Heart left ventricle (tissue), 16 donors: ENCODE results near the gene KCNQ2. TPM values are rescaled to one million over a fixed set of nuclear protein-coding genes. Genes with fewer than 3 reads are reported as not detected.

Source experiments
- ATAC-seq, 4 donors: fragments of 200-7000 bp; cut with Tn5 transposase; one replicate each; pipeline ENCODE4 v1.9.1; 2020 to 2022; ENCODE audit warnings: moderate library complexity in 4 of 4, mild to moderate bottlenecking in 3 of 4, moderate number of reproducible peaks in 1 of 4
- DNase-seq, 5 donors: peaks; one replicate each; pipeline ENCODE4 v3.0.0-alpha.2; 2020
- H3K27ac ChIP-seq, 12 donors: fragments of 200-600 bp; sonication (generic) in 4 of 12; one replicate each; pipeline versions ENCODE4 v1.5.0 to v1.8.0; 2016 to 2022; ENCODE audit warnings: mild to moderate bottlenecking in 2 of 12
- H3K27me3 ChIP-seq, 9 donors: fragments of 200-600 bp; sonication (generic) in 2 of 9; one replicate each; pipeline versions ENCODE4 v1.5.1 to v1.8.0; 2016 to 2022; ENCODE audit warnings: mild to moderate bottlenecking in 3 of 9
- H3K36me3 ChIP-seq, 9 donors: fragments of 200-600 bp; sonication (generic) in 2 of 9; one replicate each; pipeline versions ENCODE4 v1.5.0 to v1.8.0; 2018 to 2022; ENCODE audit warnings: mild to moderate bottlenecking in 2 of 9
- H3K4me1 ChIP-seq, 12 donors: fragments of 200-600 bp; sonication (generic) in 4 of 12; one replicate each; pipeline versions ENCODE4 v1.5.0 to v1.8.0; 2016 to 2022; ENCODE audit warnings: mild to moderate bottlenecking in 3 of 12
- H3K4me3 ChIP-seq, 12 donors: fragments of 200-600 bp; sonication (generic) in 4 of 12; one replicate each; pipeline versions ENCODE4 v1.5.0 to v1.8.0; 2017 to 2022; ENCODE audit warnings: mild to moderate bottlenecking in 9 of 12, moderate library complexity in 4 of 12
- H3K9me3 ChIP-seq, 12 donors: fragments of 200-600 bp; sonication (generic) in 4 of 12; one replicate each; pipeline versions ENCODE4 v1.5.0 to v1.8.0; 2016 to 2022; ENCODE audit warnings: mild to moderate bottlenecking in 1 of 12
- POLR2A ChIP-seq, 2 donors: fragments of 450-650 bp; IDR thresholded peaks; one replicate each; pipeline ENCODE4 v1.6.1; 2017; ENCODE audit warnings: antibody characterized with exemption in 2 of 2, mild to moderate bottlenecking in 2 of 2, moderate library complexity in 2 of 2
- WGBS, 4 donors: extraction: QIAGEN DNeasy Blood & Tissue Kit in 2 of 4; methylation state at CpG; one replicate each; pipeline versions ENCODE4 v1.1.5 to v1.1.7; 2013 to 2018; 5-methylcytosine and 5-hydroxymethylcytosine counted together
- intact Hi-C, 10 donors: fragments of 100-400 bp; cut with DNase I; formaldehyde crosslinking; loops; one replicate each; pipeline versions ENCODE4 v1.11.1 to v1.14.2; 2022
- polyA plus RNA-seq, 2 donors: library from polyadenylated mRNA; stranded (reverse); fragments of 200-250 nt; gene quantifications; one replicate each; pipeline ENCODE4 v1.2.3, GENCODE V29; 2013
- total RNA-seq, 9 donors: library from RNA; depleted of rRNA in 2 of 9; stranded (reverse); fragments of >200 nt in 2 of 9; fragmentation: NEBNext Ultra II Directional in 3 of 9; extraction: Animal tissue kit (Norgen Biotek cat#: 25700) in 3 of 9; gene quantifications; one replicate each; pipeline versions ENCODE4 v1.1.0 to v1.2.4, GENCODE V29; 2016 to 2023
- TF ChIP-seq, protein P1 (sequence below), 12 donors: fragments of 200-600 bp; sonication (generic) in 4 of 12; IDR thresholded peaks; one replicate each; pipeline versions ENCODE4 v1.5.0 to v1.8.0; 2018 to 2022; ENCODE audit warnings: antibody characterized with exemption in 12 of 12, mild to moderate bottlenecking in 5 of 12
- donor health status: ischemic (EF 13 %, LVEDD 7.1; RV severe dilation, severe dysfunction).
- donor health status: healthy with polysubstance abuse.
- donor health status: DM: no; HTN: yes; CAD: no.
- donor health status: DM: no; HTN: no; CAD: no.
- donor health status: ischemic (EF 25% LVEDD 6.9; RV normal size, moderate dysfunction).
- donor health status: ischemic (EF 25% LVEDD 5.7; RV mildly dilated, moderate dysfunction).
- donor health status: healthy.
- donor health status: DM: yes; HTN: yes; CAD: no.
- donor health status: ischemic (EF 35%, LVEDD 5.7; RV mildly dilated, moderate dysfunction).
- donor health status: nonischemic (EF 11% LVEDD 7.7; RV severe dilation, severe dysfunction).
- donor health status: DM: yes; HTN: yes; CAD: no.
- donor health status: PGD.
- donor health status: ischemic (EF 29% LVEDD 5.4; RV normal size, mild dysfunction).
- donor health status: nonischemic (EF 23%, LVEDD 6.1; RV moderate dilation, normal function).

The KCNQ2 gene
- total and polyA plus RNA-seq, 11 donors, result 0.06 to 2.6 (median 0.65) TPM; not detected in 7

GRCh38 chr20:63406011-63406410 lies 66.4 kb downstream of the KCNQ2 start:
- WGBS, 4 donors, result 78 to 85% (median 81%) methylated on average over 8 to 23 of the region's 23 CpGs
- Histone ChIP-seq H3K4me1 (no peaks in the 10 kb centered on the region), H3K27me3 (peaks cover 0 to 10% (median 2%) of the 10 kb centered on the region in 9 donors), H3K9me3 (no peaks in the 10 kb centered on the region), H3K36me3 (no peaks in the 10 kb centered on the region), H3K27ac (no peak overlapping the region), H3K4me3 (no peak overlapping the region)
- ATAC-seq (no peak), DNase-seq (no peak)
- intact Hi-C loops, result no loop called here
- TF ChIP-seq, protein P1, sequence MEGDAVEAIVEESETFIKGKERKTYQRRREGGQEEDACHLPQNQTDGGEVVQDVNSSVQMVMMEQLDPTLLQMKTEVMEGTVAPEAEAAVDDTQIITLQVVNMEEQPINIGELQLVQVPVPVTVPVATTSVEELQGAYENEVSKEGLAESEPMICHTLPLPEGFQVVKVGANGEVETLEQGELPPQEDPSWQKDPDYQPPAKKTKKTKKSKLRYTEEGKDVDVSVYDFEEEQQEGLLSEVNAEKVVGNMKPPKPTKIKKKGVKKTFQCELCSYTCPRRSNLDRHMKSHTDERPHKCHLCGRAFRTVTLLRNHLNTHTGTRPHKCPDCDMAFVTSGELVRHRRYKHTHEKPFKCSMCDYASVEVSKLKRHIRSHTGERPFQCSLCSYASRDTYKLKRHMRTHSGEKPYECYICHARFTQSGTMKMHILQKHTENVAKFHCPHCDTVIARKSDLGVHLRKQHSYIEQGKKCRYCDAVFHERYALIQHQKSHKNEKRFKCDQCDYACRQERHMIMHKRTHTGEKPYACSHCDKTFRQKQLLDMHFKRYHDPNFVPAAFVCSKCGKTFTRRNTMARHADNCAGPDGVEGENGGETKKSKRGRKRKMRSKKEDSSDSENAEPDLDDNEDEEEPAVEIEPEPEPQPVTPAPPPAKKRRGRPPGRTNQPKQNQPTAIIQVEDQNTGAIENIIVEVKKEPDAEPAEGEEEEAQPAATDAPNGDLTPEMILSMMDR (IDR thresholded peaks at IDR 0.05), result no peak

- no peak for DNase-seq
- WGBS, 4 donors, result 63 to 79% (median 67%) methylated on average over 23 to 31 of the region's 31 CpGs
Observed at GRCh38 chr20:63405102-63405730, 67.2 kb downstream of the KCNQ2 start.

GRCh38 chr20:63404129-63405085 lies 68.0 kb downstream of the KCNQ2 start:
- H3K4me1 ChIP-seq, result no peaks in the 10 kb centered on the region
- peaks cover 0 to 8% (median 0%) of the 10 kb centered on the region in 9 donors for H3K27me3 ChIP-seq
- DNase-seq, result no peak
- no peak overlapping the region for H3K4me3 ChIP-seq
- 67 to 77% (median 72%) methylated on average over 25 to 34 of the region's 34 CpGs for WGBS, 4 donors
- no peaks in the 10 kb centered on the region for H3K9me3 ChIP-seq
- TF ChIP-seq, protein P1 (IDR thresholded peaks at IDR 0.05), result no peak
- TF ChIP-seq POLR2A (IDR thresholded peaks at IDR 0.05), result no peak
- H3K36me3 ChIP-seq, result no peaks in the 10 kb centered on the region
- H3K27ac ChIP-seq, result no peak overlapping the region
- intact Hi-C loops, result no loop called here
- no peak for ATAC-seq

More at GRCh38 chr20:63405102-63405730, 67.2 kb downstream of the KCNQ2 start:
- peaks cover 0 to 8% (median 0%) of the 10 kb centered on the region in 9 donors for H3K27me3 ChIP-seq
- no peak overlapping the region for H3K27ac ChIP-seq
- no peaks in the 10 kb centered on the region for H3K36me3 ChIP-seq
- H3K4me3 ChIP-seq, result no peak overlapping the region
- ATAC-seq, result peak in 2 of 4 donors; percentile 40 to 55
- TF ChIP-seq POLR2A (IDR thresholded peaks at IDR 0.05), result no peak
- TF ChIP-seq, protein P1 (IDR thresholded peaks at IDR 0.05), result no peak
- no peaks in the 10 kb centered on the region for H3K9me3 ChIP-seq
- intact Hi-C loops, result no loop called here
- no peaks in the 10 kb centered on the region for H3K4me1 ChIP-seq
